HFFc6 (cell line): Measurements from ENCODE around the gene SLC13A2. TPM values are rescaled to one million over a fixed set of nuclear protein-coding genes. Genes with fewer than 3 reads are reported as not detected.
"Not testable (repeated sequence)": the region's sequence is repeated elsewhere in the genome, so short reads cannot be mapped to it uniquely, and the experiment has no call there.

Experiments
- DNase-seq: peaks from one replicate; pipeline ENCODE4 v3.0.0-alpha.2; 2018
- H3K27ac Mint-ChIP-seq: 2 replicates; pipeline ENCODE4 v1.8.0; 2020; ENCODE audit warnings: mild to moderate bottlenecking, mixed read lengths
- H3K27me3 Mint-ChIP-seq: 2 replicates; pipeline ENCODE4 v1.8.0; 2021; ENCODE audit warnings: mild to moderate bottlenecking, moderate library complexity, mixed read lengths; ENCODE audit not compliant: insufficient read depth
- H3K36me3 Mint-ChIP-seq: 2 replicates; pipeline ENCODE4 v1.8.0; 2021; ENCODE audit warnings: low read depth, mixed read lengths
- H3K4me1 Mint-ChIP-seq: 2 replicates; pipeline ENCODE4 v1.8.0; 2020; ENCODE audit warnings: low read depth, mixed read lengths
- H3K4me3 Mint-ChIP-seq: 2 replicates; pipeline ENCODE4 v1.8.0; 2020; ENCODE audit warnings: mild to moderate bottlenecking, moderate library complexity, mixed read lengths
- H3K9me3 Mint-ChIP-seq: 2 replicates; pipeline ENCODE4 v1.8.0; 2020; ENCODE audit warnings: mild to moderate bottlenecking, mixed read lengths
- long read RNA-seq: library from polyadenylated mRNA; unstranded; transcript quantifications from one replicate; pipeline ENCODE4 v2.0.0, GENCODE V29; 2019
- total RNA-seq, 6 experiments: library from RNA; stranded (reverse); fragmentation: NEBNext Ultra II Directional; extraction: Animal tissue kit (Norgen Biotek cat#: 25700); gene quantifications; 2 replicates in 1 of 6; 3 replicates in 5 of 6; pipeline ENCODE4 v1.2.3, GENCODE V29; 2021
- TF ChIP-seq, protein P1 (sequence below): fragments of 200-600 bp; sonication (generic); IDR thresholded peaks from 2 replicates; pipeline ENCODE4 v1.5.0; 2021; ENCODE audit warnings: antibody characterized with exemption, mild to moderate bottlenecking

The SLC13A2 gene, protein sequence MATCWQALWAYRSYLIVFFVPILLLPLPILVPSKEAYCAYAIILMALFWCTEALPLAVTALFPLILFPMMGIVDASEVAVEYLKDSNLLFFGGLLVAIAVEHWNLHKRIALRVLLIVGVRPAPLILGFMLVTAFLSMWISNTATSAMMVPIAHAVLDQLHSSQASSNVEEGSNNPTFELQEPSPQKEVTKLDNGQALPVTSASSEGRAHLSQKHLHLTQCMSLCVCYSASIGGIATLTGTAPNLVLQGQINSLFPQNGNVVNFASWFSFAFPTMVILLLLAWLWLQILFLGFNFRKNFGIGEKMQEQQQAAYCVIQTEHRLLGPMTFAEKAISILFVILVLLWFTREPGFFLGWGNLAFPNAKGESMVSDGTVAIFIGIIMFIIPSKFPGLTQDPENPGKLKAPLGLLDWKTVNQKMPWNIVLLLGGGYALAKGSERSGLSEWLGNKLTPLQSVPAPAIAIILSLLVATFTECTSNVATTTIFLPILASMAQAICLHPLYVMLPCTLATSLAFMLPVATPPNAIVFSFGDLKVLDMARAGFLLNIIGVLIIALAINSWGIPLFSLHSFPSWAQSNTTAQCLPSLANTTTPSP
- total RNA-seq = under 1 TPM in 2 of 6 experiments, not detected in 4; 0.07 to 0.08 TPM
- long read RNA-seq = 0 reads

DNA sequence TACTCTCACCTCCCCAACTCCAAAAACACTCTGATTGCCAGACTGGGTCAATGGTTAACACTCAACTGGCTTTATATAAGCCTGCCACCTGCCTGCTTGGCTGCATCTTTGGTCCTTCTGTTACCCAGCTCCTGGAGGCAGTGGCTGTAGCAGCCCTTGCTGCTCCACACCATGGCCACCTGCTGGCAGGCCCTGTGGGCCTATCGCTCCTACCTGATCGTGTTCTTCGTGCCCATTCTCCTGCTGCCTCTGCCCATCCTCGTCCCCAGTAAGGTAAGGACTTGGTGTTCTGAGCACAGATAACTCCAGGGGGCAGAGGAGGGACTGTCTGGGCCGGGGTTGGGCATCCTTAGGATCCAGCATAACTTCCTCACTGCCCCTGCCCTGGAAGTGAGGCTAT, at the start of gene SLC13A2:
TSS of gene SLC13A2 (plus strand) at position 103 of the 400 bp plus-strand sequence. CDS start at position 172, 69 bp downstream.
- DNase-seq = no peak
- no peak within 1 kb of the TSS for H3K4me3 Mint-ChIP-seq
- H3K27ac Mint-ChIP-seq = no peak within 1 kb of the TSS
- TF ChIP-seq, protein P1, sequence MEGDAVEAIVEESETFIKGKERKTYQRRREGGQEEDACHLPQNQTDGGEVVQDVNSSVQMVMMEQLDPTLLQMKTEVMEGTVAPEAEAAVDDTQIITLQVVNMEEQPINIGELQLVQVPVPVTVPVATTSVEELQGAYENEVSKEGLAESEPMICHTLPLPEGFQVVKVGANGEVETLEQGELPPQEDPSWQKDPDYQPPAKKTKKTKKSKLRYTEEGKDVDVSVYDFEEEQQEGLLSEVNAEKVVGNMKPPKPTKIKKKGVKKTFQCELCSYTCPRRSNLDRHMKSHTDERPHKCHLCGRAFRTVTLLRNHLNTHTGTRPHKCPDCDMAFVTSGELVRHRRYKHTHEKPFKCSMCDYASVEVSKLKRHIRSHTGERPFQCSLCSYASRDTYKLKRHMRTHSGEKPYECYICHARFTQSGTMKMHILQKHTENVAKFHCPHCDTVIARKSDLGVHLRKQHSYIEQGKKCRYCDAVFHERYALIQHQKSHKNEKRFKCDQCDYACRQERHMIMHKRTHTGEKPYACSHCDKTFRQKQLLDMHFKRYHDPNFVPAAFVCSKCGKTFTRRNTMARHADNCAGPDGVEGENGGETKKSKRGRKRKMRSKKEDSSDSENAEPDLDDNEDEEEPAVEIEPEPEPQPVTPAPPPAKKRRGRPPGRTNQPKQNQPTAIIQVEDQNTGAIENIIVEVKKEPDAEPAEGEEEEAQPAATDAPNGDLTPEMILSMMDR = 0 out of 2 replicates have a peak, but pooled peaks have one; percentile 17
- H3K9me3 Mint-ChIP-seq = no peaks in the 10 kb centered on the region
- H3K36me3 Mint-ChIP-seq = no peaks in the 10 kb centered on the region; the same call in 1 of the 2 replicates
- no peaks in the 10 kb centered on the region for H3K4me1 Mint-ChIP-seq
- H3K27me3 Mint-ChIP-seq = peaks cover 70% of the 10 kb centered on the region

DNA sequence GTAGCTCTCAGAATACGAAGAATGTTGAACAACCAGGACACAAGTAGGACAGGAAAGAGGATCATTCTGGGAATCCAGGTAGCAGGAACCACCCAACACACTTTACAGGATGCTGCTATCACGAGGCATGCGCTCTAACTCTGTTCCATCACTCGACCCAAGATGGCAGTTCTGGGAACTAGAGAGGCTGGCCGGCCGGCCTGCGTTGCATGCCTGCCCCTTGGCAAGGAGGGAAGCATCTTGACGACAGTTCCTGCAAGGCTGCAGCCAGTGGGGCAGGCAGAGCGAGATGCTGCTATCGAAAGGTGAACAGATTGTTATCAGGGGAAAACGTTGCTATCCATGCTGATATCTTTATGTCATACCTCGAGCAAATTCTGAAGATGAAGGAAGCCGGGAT, 48.2 kb upstream of the SLC13A2 start:
- Mint-ChIP-seq H3K27me3 (peaks cover 15% of the 10 kb centered on the region), H3K27ac (no peak overlapping the region), H3K4me3 (no peak overlapping the region), H3K4me1 (no peaks in the 10 kb centered on the region), H3K9me3 (no peaks in the 10 kb centered on the region), H3K36me3 (no peaks in the 10 kb centered on the region)
- DNase-seq = no peak
- TF ChIP-seq, protein P1 = no peak

DNA sequence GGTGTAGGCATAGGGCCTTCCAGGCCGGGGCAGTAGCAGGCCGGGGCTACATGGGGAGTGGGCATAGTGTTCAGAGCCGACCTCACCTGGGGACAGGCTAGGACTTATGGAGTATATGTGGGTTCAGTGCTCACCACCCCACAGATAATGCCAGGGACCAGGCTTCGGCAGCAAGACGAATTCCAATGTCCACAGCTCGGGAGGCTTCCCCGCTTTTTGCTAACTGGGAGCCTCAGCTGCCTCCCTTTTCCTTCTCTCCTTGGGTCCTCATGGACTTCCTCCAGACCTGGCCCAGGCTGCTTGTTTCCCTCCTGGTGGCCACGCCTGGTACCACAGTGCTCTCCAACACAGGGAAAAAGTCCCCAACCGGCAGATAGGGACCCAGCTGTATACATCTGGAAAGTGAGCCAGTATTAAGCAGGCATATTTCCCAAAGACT, 47.3 kb upstream of the SLC13A2 start:
- Mint-ChIP-seq H3K4me3 (no peak overlapping the region), H3K36me3 (no peaks in the 10 kb centered on the region)

DNA sequence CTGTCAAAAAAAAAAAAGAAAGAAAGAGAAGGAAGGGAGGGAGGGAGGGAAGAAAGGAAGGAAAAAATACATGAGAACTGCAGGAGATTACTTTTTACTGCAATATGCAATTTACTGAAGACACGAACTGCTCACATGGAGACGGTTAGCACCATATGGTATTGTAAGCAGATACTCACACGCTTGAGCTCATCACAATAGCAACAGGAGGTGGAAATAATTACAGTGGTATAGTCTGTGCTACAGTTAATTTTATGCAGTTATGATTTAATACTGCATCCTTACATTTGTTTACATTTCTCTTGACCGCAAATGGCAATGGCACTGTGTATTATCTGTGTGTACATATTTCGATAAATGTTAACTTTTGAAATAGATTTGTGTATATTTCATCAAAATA, 46.1 kb upstream of the SLC13A2 start:
- peaks cover 22% of the 10 kb centered on the region for H3K27me3 Mint-ChIP-seq
- TF ChIP-seq, protein P1 = no peak
- no peak for DNase-seq
- no peaks in the 10 kb centered on the region for H3K4me1 Mint-ChIP-seq
- H3K9me3 Mint-ChIP-seq = no peaks in the 10 kb centered on the region
- no peak overlapping the region for H3K4me3 Mint-ChIP-seq
- H3K36me3 Mint-ChIP-seq = no peaks in the 10 kb centered on the region
- no peak overlapping the region for H3K27ac Mint-ChIP-seq

More for the DNA sequence above, 47.3 kb upstream of the SLC13A2 start:
- TF ChIP-seq, protein P1 = peak; percentile 64
- no peak for DNase-seq
- H3K27me3 Mint-ChIP-seq = peaks cover 15% of the 10 kb centered on the region
- no peaks in the 10 kb centered on the region for H3K4me1 Mint-ChIP-seq
- no peak overlapping the region for H3K27ac Mint-ChIP-seq
- H3K9me3 Mint-ChIP-seq = no peaks in the 10 kb centered on the region

DNA sequence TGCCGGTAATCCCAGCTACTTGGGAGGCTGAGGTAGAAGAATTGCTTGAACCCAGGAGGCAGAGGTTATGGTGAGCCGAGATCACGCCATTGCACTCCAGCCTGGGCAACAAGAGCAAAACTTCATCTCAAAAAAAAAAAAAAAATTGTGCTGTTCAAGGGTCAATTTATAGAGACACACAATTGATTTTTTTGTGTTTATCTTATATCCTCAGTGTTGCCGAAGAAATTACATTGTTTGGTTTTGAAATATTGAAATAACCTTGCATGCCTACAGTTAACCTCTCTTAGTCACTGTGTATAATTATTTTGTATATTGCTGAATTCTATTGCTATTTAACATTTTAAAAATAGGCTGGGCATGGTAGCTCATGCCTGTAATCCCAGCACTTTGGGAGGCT, 45.5 kb upstream of the SLC13A2 start:
- not testable (repeated sequence) for H3K4me3 Mint-ChIP-seq, H3K27ac Mint-ChIP-seq

DNA sequence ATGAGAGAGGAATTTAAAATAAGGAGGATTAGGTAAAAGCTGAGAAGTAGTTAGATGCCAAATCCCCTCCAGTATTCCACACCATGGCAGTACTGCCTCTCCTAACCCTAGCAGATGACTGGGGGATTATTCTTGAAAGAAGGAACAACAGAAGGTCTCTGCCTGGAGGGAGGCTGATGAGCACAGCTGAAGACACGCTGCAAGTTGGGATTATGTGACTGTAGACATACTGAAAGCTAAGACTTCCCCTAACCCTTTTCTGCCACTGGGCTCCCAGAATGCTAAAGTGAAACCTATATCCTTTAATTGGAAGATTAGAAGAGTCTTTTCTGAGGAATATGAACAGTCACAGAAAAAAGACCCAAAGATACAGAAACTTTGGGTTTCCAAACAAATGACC, 39.7 kb upstream of the SLC13A2 start:
- H3K4me3 Mint-ChIP-seq = no peak overlapping the region
- H3K4me1 Mint-ChIP-seq = peaks cover 6% of the 10 kb centered on the region
- no peaks in the 10 kb centered on the region for H3K36me3 Mint-ChIP-seq
- no peak overlapping the region for H3K27ac Mint-ChIP-seq
- DNase-seq = no peak
- TF ChIP-seq, protein P1 = no peak
- H3K27me3 Mint-ChIP-seq = peaks cover 25% of the 10 kb centered on the region
- H3K9me3 Mint-ChIP-seq = no peaks in the 10 kb centered on the region

More for the DNA sequence above, 45.5 kb upstream of the SLC13A2 start:
- not testable (repeated sequence) for H3K4me1 Mint-ChIP-seq, DNase-seq, H3K36me3 Mint-ChIP-seq, H3K9me3 Mint-ChIP-seq
- peaks cover 22% of the 10 kb centered on the region for H3K27me3 Mint-ChIP-seq

DNA sequence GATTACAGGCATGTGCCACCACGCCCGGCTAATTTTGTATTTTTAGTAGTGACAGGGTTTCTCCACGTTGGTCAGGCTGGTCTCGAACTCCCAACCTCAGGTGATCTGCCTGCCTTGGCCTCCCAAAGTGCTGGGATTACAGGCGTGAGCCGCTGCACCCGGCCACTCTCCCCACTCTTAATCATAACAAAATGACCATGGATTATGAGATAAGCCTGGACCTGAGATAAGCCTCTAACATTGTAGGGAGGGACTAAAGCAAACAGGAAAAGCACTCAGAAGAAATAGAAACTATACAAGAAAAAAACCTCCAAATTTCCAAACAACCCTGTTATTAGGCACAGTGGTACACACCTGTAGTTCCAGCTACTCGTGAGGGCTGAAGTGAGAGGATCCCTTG, 39.1 kb upstream of the SLC13A2 start:
- H3K36me3 Mint-ChIP-seq, H3K4me3 Mint-ChIP-seq, DNase-seq, H3K27ac Mint-ChIP-seq, H3K4me1 Mint-ChIP-seq, H3K9me3 Mint-ChIP-seq: not testable (repeated sequence)
- peaks cover 25% of the 10 kb centered on the region for H3K27me3 Mint-ChIP-seq
